ENCODE measurements around the gene GATM. TPM values are rescaled to one million over a fixed set of nuclear protein-coding genes. Genes with fewer than 3 reads are reported as not detected.

GATM gene
- total RNA-seq, 1 donor from 2014 or later = 21.4 TPM

- Mint-ChIP-seq H3K27me3 (ENCODE audit: insufficient read depth, low read depth) (no peaks in the 10 kb centered on the region), H3K27ac (no peak overlapping the region), H3K36me3 (no peaks in the 10 kb centered on the region), H3K9me3 (no peaks in the 10 kb centered on the region), H3K4me1 (no peaks in the 10 kb centered on the region), H3K4me3 (no peak overlapping the region)
- Histone ChIP-seq H4K20me1 (ENCODE audit: low read depth) (no peaks in the 10 kb centered on the region), H2AFZ (replicated peaks) (no peak overlapping the region), H3K4me3 (no peak overlapping the region), H3K4me2 (no peak overlapping the region), H3K9me3 (ENCODE audit: low read depth) (no peaks in the 10 kb centered on the region), H3K9ac (no peak overlapping the region), H3K79me2 (ENCODE audit: low read depth) (no peaks in the 10 kb centered on the region), H3F3A (ENCODE audit: low read depth) (no peaks in the 10 kb centered on the region), H3K27me3 (no peaks in the 10 kb centered on the region), H3K36me3 (no peaks in the 10 kb centered on the region), H3K4me1 (no peaks in the 10 kb centered on the region), H3K27ac (no peak overlapping the region)
- DNase-seq (ENCODE audit: low spot score) = no peak
- TF ChIP-seq EZH2 (IDR thresholded peaks at IDR 0.05) (no peak), EZH2phosphoT487 (IDR thresholded peaks at IDR 0.05) (no peak), CTCF (IDR thresholded peaks at IDR 0.05) (no peak)
These were observed 23.6 kb downstream of the GATM start for GRCh38 chr15:45354711-45355110.

- Mint-ChIP-seq H3K27me3 (ENCODE audit: insufficient read depth, low read depth) (peaks cover 2% of the 10 kb centered on the region), H3K9me3 (no peaks in the 10 kb centered on the region), H3K4me3 (no peak overlapping the region), H3K36me3 (no peaks in the 10 kb centered on the region), H3K27ac (no peak overlapping the region), H3K4me1 (peaks cover 3% of the 10 kb centered on the region)
- H4K20me1 ChIP-seq (ENCODE audit: low read depth) = no peaks in the 10 kb centered on the region
- no peak overlapping the region for H2AFZ ChIP-seq (replicated peaks)
- H3K27me3 ChIP-seq = no peaks in the 10 kb centered on the region
- H3K36me3 ChIP-seq = no peaks in the 10 kb centered on the region
- no peaks in the 10 kb centered on the region for H3K4me1 ChIP-seq
- H3K4me3 ChIP-seq = no peak overlapping the region
- DNase-seq (ENCODE audit: low spot score) = no peak
- no peak for TF ChIP-seq CTCF (IDR thresholded peaks at IDR 0.05)
- no peak for TF ChIP-seq EZH2phosphoT487 (IDR thresholded peaks at IDR 0.05)
- TF ChIP-seq EZH2 (IDR thresholded peaks at IDR 0.05) = no peak
- no peaks in the 10 kb centered on the region for H3K9me3 ChIP-seq (ENCODE audit: low read depth)
- no peaks in the 10 kb centered on the region for H3K79me2 ChIP-seq (ENCODE audit: low read depth)
- H3K4me2 ChIP-seq = no peak overlapping the region
- no peak overlapping the region for H3K9ac ChIP-seq
- H3K27ac ChIP-seq = no peak overlapping the region
- no peaks in the 10 kb centered on the region for H3F3A ChIP-seq (ENCODE audit: low read depth)
These were observed 27.1 kb downstream of the GATM start for GRCh38 chr15:45351227-45351626.

GRCh38 chr15:45349623-45350022 is 28.7 kb downstream of the GATM start:
- H3K9ac ChIP-seq = no peak overlapping the region
- H3K4me2 ChIP-seq = no peak overlapping the region
- no peaks in the 10 kb centered on the region for H4K20me1 ChIP-seq (ENCODE audit: low read depth)
- H3K4me3 ChIP-seq = no peak overlapping the region
- H3K36me3 Mint-ChIP-seq = no peaks in the 10 kb centered on the region
- H3K4me1 ChIP-seq = no peaks in the 10 kb centered on the region
- DNase-seq (ENCODE audit: low spot score) = no peak
- no peak overlapping the region for H3K4me3 Mint-ChIP-seq
- no peak overlapping the region for H2AFZ ChIP-seq (replicated peaks)
- no peaks in the 10 kb centered on the region for H3K79me2 ChIP-seq (ENCODE audit: low read depth)
- no peaks in the 10 kb centered on the region for H3K27me3 ChIP-seq
- no peaks in the 10 kb centered on the region for H3K9me3 Mint-ChIP-seq
- peaks cover 2% of the 10 kb centered on the region for H3K27me3 Mint-ChIP-seq (ENCODE audit: insufficient read depth, low read depth)
- H3K36me3 ChIP-seq = no peaks in the 10 kb centered on the region
- peaks cover 3% of the 10 kb centered on the region for H3K4me1 Mint-ChIP-seq
- no peak for TF ChIP-seq EZH2 (IDR thresholded peaks at IDR 0.05)
- no peak for TF ChIP-seq EZH2phosphoT487 (IDR thresholded peaks at IDR 0.05)
- no peak for TF ChIP-seq CTCF (IDR thresholded peaks at IDR 0.05)
- H3K27ac ChIP-seq = no peak overlapping the region
- no peaks in the 10 kb centered on the region for H3F3A ChIP-seq (ENCODE audit: low read depth)
- H3K9me3 ChIP-seq (ENCODE audit: low read depth) = no peaks in the 10 kb centered on the region
- H3K27ac Mint-ChIP-seq = no peak overlapping the region
